CD4-positive, alpha-beta T cell treated with Interleukin-12 subunit alpha and Interleukin-12 subunit beta, for 1 hour (primary cell): ENCODE data around the gene HS3ST2.
"Not testable (repeated sequence)": the region's sequence is repeated elsewhere in the genome, so short reads cannot be mapped to it uniquely, and the experiment has no call there.

ENCODE experiments used
- DNase-seq: peaks from one replicate; pipeline ENCODE4 v3.0.0-alpha.2; 2020

The HS3ST2 gene

GRCh38 chr16:22885951-22886350, 72.0 kb downstream of the HS3ST2 start:
- DNase-seq: no peak

- DNase-seq: no peak
These were observed 73.0 kb downstream of the HS3ST2 start for GRCh38 chr16:22886927-22887326.

- no peak for DNase-seq
These were observed 73.5 kb downstream of the HS3ST2 start for GRCh38 chr16:22887445-22887844.

DNA sequence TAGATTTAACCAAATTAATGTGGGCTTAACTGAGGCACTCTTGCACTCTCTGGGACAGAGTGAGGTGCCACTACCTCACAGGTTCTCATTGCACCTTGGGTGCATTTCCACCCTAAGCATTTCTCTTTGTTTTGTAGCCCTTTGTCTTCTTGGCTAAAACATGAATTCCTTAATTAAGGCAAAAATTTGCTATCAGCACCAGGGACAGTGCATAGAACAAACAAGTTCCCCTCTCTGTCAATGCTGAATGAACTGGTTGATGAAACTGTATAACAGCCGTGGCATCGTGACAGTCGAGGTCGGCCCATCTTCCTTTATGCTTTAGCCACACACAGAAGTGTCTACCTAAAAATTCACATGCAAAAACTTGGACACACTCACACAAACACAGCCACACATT, 74.8 kb downstream of the HS3ST2 start:
- no peak for DNase-seq

- no peak for DNase-seq
These were observed 77.0 kb downstream of the HS3ST2 start for GRCh38 chr16:22890976-22891375.

GRCh38 chr16:22897184-22897583, 83.2 kb downstream of the HS3ST2 start:
- no peak for DNase-seq

GRCh38 chr16:22898131-22898530, 84.2 kb downstream of the HS3ST2 start:
- no peak for DNase-seq

GRCh38 chr16:22898874-22899348, 84.9 kb downstream of the HS3ST2 start:
- peak; percentile 29 for DNase-seq

DNA sequence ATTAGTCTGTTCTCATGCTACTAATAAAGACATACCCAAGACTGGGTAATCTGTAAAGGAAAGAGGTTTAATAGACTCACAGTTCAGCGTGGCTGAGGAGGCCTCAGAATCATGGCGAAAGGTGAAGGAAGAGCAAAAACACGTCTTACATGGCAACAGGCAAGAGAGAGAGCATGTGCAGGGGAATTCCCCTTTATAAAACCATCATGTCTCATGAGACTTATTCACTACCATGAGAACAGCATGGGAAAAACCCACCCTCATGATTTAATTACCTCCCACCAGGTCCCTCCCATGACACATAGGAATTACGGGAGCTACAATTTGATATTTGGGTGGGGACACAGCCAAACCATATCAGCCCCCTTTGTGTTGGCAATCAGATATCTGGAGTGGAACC, 85.6 kb downstream of the HS3ST2 start:
- DNase-seq: not testable (repeated sequence)

DNA sequence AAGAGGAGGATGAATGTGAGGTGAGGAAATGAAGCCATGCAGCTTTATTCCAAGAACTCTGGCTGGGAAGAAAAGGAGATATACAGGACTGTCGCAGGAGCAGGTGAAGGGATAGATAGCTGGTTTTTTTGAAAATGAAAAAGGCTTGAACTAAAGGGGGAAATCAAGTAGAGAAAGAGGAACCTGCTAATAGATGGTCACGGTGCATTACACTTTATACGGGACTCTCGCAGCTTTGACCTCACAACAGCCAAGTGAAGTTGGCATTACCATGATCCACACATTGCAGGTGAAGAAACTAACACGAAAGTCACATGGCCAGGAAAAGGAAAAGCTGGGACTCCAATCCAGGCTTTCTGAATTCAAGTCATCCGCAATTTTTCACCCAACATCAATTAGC, 86.9 kb downstream of the HS3ST2 start:
- no peak for DNase-seq

DNA sequence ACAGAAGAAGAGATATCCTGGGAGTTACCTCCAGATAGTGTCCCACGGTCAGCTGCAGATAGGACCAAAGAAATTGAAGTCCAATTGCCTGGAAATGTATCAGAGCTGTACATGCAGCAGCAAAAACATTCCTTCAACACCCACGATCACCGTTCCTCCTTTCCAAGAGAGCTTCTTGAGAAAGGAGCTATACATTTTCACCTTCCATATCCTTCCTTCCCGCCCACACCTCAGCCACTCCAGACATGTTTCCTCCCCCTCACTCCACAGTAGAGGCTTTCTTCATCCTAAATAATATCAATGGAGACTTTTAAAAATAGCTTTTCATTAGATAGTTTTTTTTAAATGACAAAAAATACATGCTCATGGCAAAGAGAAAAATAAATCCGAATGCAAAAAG, 87.6 kb downstream of the HS3ST2 start:
- DNase-seq: no peak

DNA sequence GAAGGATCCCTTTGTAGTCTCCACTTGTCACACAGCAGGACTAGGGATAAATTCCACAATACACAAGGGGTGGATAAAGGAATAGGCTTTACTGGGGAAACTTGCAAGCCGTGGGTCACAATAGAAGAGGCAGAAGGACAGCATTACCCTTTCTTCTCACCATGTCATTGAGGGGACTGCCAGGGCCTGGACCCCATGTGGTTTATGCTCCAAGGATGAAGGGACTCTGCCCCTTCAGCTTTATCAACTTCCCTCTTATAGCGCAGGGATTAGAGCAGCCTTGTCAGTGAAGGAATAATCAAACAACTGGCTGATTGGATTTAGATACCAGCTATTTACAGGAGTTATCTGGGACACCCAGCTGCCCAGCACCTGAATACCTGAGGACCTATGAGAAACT, 89.8 kb downstream of the HS3ST2 start:
- DNase-seq: no peak

DNA sequence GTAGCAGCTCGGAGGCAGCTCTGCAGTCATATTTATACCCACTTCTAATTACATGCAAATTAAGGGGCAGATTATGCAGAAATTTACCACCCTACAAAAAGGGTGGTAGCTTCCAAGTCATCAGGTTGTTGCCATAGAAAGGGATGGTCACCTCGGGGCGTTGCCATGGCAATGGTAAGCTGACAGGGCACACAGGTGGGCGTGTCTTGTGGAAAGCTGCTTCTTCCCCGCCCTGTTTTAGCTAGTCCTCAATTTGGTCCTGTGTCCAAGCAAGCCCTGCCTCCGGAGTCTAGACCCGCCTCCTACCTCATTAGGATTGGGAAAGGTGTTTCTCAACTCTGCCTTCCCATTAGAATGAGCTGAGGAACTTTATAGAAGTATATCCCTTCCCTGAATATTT, 98.7 kb downstream of the HS3ST2 start:
- no peak for DNase-seq

DNA sequence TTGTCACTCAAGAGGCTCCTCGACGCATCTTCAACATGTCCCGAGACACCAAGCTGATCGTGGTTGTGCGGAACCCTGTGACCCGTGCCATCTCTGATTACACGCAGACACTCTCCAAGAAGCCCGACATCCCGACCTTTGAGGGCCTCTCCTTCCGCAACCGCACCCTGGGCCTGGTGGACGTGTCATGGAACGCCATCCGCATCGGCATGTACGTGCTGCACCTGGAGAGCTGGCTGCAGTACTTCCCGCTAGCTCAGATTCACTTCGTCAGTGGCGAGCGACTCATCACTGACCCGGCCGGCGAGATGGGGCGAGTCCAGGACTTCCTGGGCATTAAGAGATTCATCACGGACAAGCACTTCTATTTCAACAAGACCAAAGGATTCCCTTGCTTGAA, 101.0 kb downstream of the HS3ST2 start:
- no peak for DNase-seq

DNA sequence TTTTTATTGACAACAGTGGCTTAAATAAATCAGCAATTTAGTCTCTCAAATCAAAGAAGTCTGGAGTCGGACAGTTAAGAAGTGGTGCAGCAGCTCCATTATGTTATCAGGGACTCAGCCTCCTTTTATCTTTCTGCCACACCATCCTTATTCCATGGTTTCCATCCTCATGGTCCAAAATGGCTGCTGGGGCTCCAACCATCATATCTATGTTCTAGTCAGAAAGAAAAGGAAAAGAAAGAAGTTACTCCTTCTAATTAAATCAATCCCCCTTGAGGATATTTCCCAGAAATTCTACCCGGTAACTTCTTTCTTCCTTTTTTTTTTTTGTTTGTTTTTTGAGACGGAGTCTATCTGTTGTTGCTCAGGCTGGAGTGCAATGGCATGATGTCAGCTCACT, 109.5 kb downstream of the HS3ST2 start:
- DNase-seq: no peak

DNA sequence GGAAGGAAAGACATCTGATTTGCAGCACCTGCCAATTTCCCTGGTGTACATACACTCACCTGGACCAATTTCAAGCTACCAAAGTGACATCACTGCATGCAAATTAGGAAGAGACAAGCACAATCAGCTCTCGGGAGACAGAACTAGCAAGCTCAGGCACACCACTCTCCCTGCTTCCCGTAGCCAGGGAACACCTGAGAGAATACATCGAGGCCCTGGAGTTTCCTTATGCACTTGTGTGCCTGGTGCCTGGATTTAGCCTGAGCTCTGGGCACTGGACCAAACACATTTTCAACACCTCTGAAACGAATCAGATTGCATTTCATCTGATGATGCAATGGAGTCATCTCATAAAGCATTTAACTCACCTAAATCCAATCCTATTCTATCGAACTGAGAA, 110.5 kb downstream of the HS3ST2 start:
- no peak for DNase-seq

- no peak for DNase-seq
These were observed 112.3 kb downstream of the HS3ST2 start for GRCh38 chr16:22926105-22926751.

- no peak for DNase-seq
These were observed 113.3 kb downstream of the HS3ST2 start for GRCh38 chr16:22927306-22927705.

- no peak for DNase-seq
These were observed 115.0 kb downstream of the HS3ST2 start for GRCh38 chr16:22928882-22929435.

GRCh38 chr16:22929461-22929860, 115.5 kb downstream of the HS3ST2 start:
- no peak for DNase-seq

GRCh38 chr16:22932032-22932771, 118.2 kb downstream of the HS3ST2 start:
- no peak for DNase-seq

GRCh38 chr16:22933173-22933572, 119.2 kb downstream of the HS3ST2 start:
- no peak for DNase-seq

- DNase-seq: no peak
These were observed 120.8 kb downstream of the HS3ST2 start for GRCh38 chr16:22934786-22935185.

GRCh38 chr16:22937169-22937568, 123.2 kb downstream of the HS3ST2 start:
- DNase-seq: no peak
